NCI-H748 (cell line): Measurements from ENCODE around the gene NPPC.

Experiments used
- DNase-seq: peaks from one replicate; lab custom pipeline; 2025; ENCODE audit not compliant: unreplicated experiment; lab: John Stamatoyannopoulos, UW

NPPC gene

DNA sequence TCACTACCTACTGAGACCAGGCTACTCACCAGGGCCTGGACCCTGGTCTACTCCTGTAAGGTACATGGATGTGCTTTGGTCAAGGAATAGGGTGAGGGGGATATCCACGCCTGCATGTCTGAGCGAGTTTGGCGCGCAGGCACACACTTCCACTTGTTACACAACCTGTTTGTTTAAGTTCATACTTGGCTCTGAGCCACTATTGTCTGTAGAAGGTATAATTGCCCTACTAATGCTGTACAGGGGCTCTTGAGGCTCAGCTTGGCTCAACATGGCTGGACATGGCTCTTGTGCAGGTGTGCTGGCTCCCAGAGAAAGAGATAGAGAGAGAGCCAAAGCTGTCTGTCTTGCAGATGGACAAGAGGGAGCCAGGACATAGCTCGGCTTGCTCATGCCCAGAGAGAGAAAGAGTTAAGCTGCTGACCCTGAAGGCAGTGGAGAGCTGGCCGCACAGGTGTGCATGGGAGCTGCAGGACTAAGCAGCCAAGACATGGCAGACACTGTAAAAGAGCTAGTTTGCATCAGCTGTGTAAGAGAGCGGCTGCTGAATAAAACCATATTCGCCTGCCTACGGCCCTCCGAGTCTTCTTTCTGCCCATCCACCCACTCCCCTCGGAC, 35.2 kb downstream of the NPPC start:
- peak; percentile 93 for DNase-seq

DNA sequence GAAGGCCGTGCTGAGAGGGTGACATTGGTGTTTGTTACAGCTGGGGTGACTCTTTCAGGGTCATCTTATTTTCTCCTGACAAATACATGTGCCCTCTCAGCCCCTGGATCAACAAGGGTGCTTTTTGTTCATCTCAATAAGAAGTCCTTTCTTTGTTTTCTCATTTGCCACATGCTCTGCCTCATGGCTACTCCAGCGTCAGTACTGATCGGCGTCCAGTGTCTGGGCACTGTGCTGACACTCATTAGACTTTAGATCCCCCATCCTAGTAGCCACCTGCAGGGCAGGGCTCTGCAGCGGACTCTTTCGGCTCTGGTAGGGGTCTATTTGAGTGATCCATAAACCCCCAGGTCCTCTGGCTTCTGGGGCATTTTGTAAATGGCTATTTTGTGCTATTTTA, 38.4 kb downstream of the NPPC start:
- DNase-seq, result no peak

DNA sequence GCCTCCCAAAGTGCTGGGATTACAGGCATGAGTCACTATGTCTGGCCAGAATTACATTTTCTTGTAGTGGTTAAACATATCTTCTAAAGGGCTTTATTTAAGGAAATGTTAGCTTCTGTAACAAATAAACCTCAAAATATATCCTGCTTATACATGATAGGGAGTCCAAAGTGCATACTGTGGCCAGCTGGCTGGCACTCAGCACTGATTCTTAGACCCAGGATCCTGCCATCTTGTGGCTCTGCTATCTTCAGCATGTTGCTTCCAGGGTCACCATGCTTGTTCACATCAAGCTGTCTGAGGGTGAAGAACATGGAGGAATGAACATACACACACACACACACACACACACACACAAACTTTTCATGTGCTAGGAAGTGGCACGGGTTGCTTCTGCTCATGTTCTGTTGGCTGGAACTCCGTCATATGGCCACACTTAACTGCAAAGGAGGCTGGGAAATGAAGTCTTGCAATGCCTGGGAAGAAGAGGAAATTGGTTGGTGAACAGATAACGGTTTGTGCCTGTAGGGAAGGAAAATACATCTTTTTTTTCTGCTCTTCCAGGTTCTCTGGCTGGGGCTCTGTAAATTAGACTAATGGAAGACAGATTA, 40.0 kb downstream of the NPPC start:
- no peak for DNase-seq

DNA sequence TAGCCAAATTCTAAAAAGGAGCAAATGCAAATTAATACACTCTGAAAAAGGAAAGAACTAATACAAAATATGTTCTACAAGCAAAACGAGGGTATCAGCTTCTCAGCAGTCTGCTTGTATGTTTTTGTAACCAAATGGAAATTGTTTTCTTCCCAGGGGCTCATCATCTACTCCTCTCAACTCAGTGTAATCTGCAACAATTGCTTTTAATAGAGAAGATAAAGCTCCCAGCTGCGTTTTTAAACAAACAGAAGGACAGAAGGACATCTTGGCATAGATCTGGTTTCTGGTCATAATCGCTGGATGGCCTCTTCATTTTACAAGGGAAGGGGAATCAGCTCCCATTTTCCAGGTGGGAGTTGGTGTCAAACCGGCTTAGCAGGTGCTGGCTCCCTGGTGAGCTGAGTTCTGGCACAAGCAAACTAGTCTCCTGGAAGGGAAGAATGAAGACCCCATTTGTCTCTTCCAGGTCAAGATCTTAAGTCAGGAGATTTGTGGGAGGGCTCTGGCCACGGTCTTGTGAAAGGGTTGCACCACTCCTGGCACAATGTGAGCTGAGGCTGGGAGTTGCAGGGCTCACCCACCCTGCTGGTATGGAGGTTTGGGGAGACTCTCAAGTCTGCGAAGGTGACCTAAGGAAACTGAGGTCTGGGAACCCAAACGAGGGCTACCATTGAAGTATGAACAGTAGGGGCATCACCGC, 41.6 kb downstream of the NPPC start:
- DNase-seq, result peak; percentile 91

DNA sequence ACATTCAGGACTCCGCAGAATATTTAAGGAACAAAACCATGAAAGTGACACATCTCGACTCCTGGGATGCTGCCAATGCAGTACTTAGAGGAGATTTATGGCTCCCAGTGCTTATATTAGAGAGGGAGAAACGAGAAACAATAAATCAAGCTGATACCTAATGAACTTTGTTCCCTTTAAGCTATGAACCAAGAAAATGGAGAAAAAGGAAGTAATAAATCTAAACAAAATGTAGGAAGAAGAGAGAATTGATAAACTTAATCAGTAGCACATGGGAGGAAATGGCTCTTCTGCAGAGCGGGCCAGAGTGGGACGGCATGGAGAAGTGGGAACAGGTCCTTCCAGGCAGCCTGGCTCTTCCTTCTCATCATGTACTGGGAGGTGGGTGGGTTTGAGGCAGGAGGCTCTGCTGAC, 42.7 kb downstream of the NPPC start:
- DNase-seq, result peak; percentile 28

DNA sequence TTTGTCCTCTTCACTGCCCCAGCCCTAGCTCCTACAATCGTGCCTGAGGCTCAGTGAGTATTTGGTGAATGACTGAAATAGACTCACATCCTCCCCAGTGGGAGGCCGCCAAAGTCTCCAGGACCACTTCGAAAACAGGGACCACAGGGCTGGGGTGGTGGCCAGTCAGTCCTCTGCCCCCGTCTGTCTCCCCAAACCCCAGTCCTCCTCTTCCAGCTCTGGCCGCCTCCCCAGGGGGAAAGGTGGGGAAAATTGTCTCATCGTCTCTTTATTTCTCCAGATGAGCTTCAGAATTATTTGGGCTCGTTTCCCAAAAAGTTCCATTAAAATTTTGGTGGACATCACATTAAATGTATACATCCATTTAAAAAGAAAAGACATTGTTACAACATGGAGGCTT, 43.5 kb downstream of the NPPC start:
- DNase-seq, result no peak

DNA sequence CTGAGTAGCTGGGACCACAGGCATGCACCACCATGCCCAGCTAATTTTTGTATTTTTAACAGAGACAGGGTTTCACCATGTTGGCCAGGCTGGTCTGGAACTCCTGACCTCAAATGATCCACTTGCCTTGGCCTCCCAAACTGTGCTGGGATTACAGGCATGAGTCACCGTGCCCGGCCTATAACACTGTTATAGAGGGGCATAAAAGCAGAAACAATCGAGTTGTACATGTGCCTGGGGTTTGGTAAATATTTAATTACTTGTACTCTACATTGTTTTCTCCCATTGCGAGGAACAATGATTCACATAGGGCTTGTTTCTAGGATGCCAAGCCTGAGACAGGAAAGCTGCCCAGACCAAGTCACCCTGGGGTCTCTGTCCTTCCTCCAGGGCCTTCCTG, 45.8 kb downstream of the NPPC start:
- DNase-seq, result peak; percentile 27

DNA sequence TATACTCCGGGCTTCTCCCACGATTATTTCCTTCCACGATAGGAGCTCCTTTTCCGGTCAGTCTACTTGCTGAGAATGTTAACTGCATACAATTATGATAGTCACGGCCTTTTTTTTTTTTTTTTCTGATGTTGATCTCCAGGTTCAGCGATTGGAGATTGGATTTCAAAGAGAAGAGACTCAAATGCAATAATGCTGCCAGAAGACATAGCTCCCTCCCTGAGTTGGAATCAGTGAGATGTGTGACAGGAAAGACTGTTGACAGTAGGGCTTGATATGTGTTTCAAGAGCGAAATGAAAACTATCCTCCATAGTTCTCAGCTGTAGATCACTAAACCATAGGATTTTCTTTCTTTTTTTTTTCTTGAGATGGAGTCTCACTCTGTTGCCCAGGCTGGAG, 47.0 kb downstream of the NPPC start:
- DNase-seq, result no peak

DNA sequence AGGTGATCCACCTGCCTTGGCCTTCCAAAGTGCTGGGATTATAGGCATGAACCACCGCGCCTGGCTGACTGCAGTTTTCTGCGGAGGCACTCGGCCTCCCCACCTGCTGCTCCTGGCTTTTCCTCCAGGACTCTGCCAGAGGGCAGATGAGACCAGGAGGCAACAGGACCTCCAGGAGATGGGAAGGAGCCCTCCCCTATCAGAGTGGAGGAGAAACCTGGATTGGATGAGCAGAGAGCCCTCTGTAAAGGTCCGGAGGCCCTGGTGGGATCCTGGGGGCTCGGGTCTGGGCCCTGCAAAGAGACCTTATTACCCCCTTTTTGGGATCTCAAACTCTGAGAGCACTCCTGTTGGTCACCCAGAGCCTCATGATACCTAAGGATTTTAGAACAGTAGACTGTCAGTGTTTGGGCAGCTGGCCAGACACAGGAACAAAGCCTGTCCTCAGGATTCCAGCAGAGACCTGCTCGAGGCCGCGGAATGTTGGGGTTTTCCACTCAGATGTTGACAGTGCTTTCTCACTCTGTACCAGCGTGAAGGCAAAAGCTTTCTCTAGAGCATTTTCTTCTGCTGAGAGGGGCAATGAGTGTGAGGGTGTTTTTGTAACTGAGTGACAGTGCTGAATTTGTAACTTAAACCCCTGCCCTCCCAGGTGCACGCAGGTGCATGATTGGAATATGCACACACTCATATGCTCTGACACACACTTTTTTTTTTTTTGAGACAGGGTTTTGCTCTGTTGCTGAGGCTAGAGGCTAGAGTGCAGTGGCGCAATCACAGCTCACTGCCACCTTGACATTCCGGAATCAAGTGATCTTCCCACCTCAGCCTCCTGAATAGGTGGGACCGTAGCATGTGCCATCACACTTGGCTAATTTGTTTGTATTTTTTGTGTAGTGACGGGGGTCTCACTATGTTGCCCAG, 48.4 kb downstream of the NPPC start:
- no peak for DNase-seq

DNA sequence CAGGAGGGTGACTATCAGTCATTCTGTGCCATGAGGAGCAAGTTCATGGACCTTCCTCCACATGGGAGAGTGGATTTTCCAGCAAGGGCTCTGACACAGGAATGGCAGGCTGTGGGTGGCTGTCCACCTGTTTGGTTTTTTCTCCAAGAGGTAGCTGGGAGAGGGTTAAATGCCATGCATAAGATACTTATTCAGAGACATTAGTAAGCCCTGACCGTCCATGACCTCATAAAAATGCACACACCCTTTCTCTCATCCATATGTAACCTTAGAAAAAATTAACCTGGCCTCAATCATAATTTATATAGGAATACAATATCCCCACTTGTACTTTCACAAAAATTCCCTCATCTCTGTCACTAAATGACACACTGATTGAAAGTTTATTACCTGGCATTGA, 51.3 kb downstream of the NPPC start:
- no peak for DNase-seq
